SJCRH30 (cell line): ENCODE results near the gene CIC. TPM values are rescaled to one million over a fixed set of nuclear protein-coding genes. Genes with fewer than 3 reads are reported as not detected.
A peak's percentile ranks its signal among the peaks of the same experiment; 100 is the strongest.
"Not testable (repeated sequence)": the region's sequence is repeated elsewhere in the genome, so short reads cannot be mapped to it uniquely, and the experiment has no call there.

Experiments
- DNase-seq, 2 experiments: peaks; one replicate each; pipeline ENCODE4 v3.0.0-alpha.2; 2015 to 2020
- H3K27ac ChIP-seq: fragments of 250-450 bp; sonication (Bioruptor Pico); 2 replicates; pipeline ENCODE4 v1.5.1; 2020; ENCODE audit warnings: mild to moderate bottlenecking, moderate library complexity
- H3K27me3 ChIP-seq: fragments of 250-450 bp; sonication (Bioruptor Pico); 2 replicates; pipeline ENCODE4 v1.5.1; 2020; ENCODE audit warnings: mild to moderate bottlenecking, moderate library complexity
- H3K36me3 ChIP-seq: fragments of 250-450 bp; sonication (Bioruptor Pico); 2 replicates; pipeline ENCODE4 v1.5.1; 2020; ENCODE audit warnings: mild to moderate bottlenecking, moderate library complexity
- H3K4me1 ChIP-seq: fragments of 250-450 bp; sonication (Bioruptor Pico); 2 replicates; pipeline ENCODE4 v1.5.1; 2020; ENCODE audit warnings: mild to moderate bottlenecking, moderate library complexity
- H3K4me3 ChIP-seq: fragments of 250-450 bp; sonication (Bioruptor Pico); 2 replicates; pipeline ENCODE4 v1.5.1; 2020; ENCODE audit warnings: mild to moderate bottlenecking, moderate library complexity
- H3K9me3 ChIP-seq: fragments of 250-450 bp; sonication (Bioruptor Pico); replicated peaks from 2 replicates; pipeline ENCODE4 v1.5.1; 2020; ENCODE audit warnings: mild to moderate bottlenecking, moderate library complexity
- total RNA-seq: library from RNA; depleted of rRNA; stranded (reverse); fragments of >200 nt; shearing (Covaris generic); gene quantifications from 2 replicates; pipeline ENCODE4 v1.2.3, GENCODE V29; 2014

CIC gene
- total RNA-seq, 1 experiment from 2014 or later: 21.5 TPM

DNA sequence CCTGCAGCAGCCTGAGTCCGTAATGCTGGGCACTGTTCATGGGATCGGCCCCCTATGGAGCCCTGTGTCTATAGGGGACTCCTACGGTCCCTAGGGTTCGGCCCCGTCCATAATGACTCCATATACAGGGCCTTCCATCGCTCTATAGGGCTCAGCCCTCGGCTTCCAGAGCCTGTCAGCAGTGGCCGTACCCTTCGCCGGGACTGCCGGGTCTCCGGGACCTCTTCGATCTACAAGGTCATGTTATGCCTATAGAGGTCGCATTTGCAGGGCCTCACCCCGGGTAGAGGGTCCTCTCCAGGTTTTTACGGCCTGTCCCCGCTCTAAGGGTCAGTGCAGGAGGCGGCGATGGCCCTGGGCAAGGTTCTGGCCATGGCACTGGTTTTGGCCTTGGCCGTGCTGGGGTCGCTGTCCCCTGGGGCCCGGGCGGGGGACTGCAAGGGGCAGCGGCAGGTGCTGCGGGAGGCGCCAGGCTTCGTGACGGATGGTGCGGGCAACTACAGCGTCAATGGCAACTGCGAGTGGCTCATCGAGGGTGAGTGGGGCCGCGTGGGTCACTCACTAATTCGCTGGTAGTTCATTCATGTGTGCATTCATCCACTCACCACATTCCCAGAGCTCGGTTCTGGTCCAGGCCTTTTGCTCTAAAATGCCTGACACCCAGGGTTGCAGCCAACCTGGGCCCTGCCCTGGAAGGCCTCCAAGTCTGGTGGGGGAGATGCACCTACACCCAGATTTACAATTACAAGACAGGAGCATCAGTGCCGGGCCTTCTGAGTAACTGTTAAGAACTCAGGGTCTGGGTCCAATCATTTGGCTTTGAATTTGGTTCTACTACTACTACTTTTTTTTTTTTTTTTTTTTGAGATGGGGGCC lies 57.1 kb downstream of the CIC start:
- Histone ChIP-seq H3K9me3 (no peaks in the 10 kb centered on the region), H3K36me3 (no peaks in the 10 kb centered on the region), H3K4me3 (peak overlapping the region; percentile 83), H3K27ac (peak overlapping the region; percentile 57), H3K27me3 (no peaks in the 10 kb centered on the region), H3K4me1 (peaks cover 6% of the 10 kb centered on the region; the same call in 1 of the 2 replicates)
- DNase-seq: peak; percentile 34

DNA sequence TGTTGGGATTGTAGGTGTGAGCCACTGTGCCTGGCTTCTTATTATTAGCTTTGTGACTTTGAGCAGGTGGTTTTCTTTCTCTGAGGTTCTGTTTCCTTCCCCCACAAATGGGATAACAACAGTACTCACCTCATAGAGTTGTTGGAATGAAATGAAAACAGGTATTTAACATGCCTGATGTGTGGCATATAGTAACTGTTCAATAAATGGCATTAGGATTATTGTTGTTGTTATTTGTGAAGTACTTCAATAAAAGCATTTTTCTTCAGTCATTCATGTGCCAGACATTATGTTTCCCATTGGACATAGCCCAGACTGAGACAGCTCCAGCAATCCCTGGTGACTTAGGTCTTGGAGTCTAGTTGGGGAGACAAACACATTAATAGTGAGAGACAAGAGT lies 57.9 kb downstream of the CIC start:
- Histone ChIP-seq H3K36me3 (no peaks in the 10 kb centered on the region), H3K27me3 (no peaks in the 10 kb centered on the region), H3K9me3 (no peaks in the 10 kb centered on the region), H3K27ac (no peak overlapping the region), H3K4me3 (no peak overlapping the region), H3K4me1 (peaks cover 6% of the 10 kb centered on the region; the same call in 1 of the 2 replicates)
- no peak for DNase-seq

DNA sequence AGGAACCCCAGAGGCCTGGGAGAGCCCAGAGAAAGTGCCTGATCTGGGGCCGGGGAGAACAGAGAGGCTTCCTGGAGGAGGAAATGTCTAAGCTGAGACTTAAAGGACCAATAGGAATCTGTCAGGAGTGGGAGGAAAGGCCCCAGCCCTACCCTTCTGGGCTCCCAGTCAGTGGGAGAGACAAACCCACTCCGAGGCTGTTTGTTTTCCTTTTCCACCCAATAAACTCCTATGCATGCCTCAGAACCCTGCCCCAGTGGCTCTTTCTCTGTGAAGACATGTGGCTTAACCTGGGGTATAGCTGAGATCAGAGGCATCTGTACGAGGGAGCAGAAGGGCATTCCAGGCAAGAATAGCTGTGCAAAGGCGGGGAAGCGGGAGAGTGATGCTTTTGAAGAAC lies 58.3 kb downstream of the CIC start:
- Histone ChIP-seq H3K4me1 (peaks cover 8% of the 10 kb centered on the region; the same call in 1 of the 2 replicates), H3K9me3 (no peaks in the 10 kb centered on the region), H3K27me3 (no peaks in the 10 kb centered on the region), H3K27ac (no peak overlapping the region), H3K36me3 (no peaks in the 10 kb centered on the region), H3K4me3 (no peak overlapping the region)
- no peak for DNase-seq

DNA sequence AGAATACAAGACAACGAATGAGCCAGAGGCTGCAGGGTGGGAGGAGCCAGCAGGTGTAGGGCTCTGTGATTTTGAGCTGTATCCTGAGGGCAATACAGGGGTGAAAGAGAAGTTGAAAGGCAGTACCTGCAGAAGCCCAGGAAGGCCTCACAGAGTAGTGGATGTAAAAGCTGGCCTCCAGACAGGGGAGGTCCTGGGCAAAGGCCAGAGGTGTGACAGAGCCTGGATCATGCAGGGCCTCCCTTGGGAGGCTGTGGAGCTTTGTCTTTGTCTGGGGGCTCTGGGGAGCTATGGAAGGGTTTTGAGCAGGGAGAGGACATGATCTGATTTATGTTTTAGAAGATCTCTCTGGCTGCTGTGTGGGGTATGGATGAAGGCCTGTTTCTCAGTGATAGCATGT lies 59.1 kb downstream of the CIC start:
- H3K4me1 ChIP-seq: peaks cover 8% of the 10 kb centered on the region; the same call in 1 of the 2 replicates
- H3K4me3 ChIP-seq: no peak overlapping the region
- H3K27me3 ChIP-seq: no peaks in the 10 kb centered on the region
- no peaks in the 10 kb centered on the region for H3K9me3 ChIP-seq
- DNase-seq: no peak
- H3K36me3 ChIP-seq: no peaks in the 10 kb centered on the region
- H3K27ac ChIP-seq: no peak overlapping the region

DNA sequence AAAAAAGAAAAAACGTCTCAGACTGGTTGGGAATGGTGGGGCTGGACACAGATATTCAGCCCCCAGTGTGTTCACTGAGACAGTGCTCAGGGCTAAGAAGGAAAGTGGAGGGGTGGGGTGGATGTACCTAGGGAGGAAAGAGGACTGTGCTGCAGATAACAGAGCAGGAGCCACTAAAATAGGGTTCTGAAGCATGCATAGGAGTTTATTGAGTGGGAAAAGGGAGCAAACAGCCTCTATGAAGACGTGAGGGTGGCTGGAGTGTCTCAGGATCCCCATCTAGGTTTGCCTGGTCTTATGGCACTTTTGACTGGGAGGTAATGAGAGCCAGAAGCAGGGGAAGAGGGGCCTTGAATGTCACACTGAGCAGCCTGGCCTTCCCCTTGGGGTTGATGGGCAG lies 59.8 kb downstream of the CIC start:
- DNase-seq: peak in 1 of 2 experiments; percentile 26
- Histone ChIP-seq H3K9me3 (no peaks in the 10 kb centered on the region), H3K27me3 (no peaks in the 10 kb centered on the region), H3K4me1 (peaks cover 8% of the 10 kb centered on the region; the same call in 1 of the 2 replicates), H3K27ac (no peak overlapping the region), H3K36me3 (no peaks in the 10 kb centered on the region), H3K4me3 (no peak overlapping the region)

DNA sequence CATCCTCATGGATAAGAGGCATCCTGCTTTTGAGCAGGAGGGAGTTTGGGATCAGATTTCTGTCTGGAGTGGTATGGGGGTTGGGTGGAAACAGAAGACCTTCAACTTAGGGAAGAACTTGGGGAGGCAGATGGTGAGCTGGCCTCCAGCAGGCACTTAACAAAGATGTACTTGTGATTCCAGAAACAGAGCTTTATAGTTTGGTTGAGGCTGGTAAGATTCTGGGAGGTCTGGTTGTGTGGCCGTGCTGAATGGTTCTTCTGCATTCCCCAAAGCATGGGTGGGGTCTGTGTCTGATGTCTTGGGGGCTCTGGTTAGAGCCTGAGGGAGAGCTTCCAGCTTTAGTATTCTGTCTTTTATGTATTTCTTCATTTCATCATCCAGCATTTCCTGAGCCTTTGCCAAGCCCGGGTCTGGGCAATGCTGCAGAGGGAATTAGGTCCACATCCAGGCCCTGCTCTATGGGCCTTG lies 61.2 kb downstream of the CIC start:
- Histone ChIP-seq H3K27ac (peak overlapping the region; percentile 26; the same call in 1 of the 2 replicates), H3K9me3 (no peaks in the 10 kb centered on the region)

DNA sequence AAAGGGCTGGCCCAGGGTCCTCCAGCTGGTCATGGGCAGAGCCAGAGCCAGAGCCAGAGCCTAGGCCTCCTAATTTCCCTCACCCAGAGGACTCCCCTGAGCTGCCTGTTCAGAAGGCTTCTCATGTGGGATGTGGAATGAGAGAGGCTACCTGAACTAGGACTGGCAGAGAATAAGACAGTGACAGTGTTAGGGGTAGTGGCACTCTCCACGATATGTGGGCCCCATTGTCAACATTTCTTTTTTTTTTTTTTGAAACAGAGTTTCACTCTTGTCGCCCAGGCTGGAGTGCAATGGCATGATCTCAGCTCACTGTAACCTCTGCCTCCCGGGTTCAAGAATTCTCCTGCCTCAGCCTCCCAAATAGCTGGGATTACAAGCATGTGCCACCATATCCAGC lies 62.3 kb downstream of the CIC start:
- H3K9me3 ChIP-seq, H3K4me1 ChIP-seq, H3K27ac ChIP-seq, DNase-seq, H3K36me3 ChIP-seq, H3K4me3 ChIP-seq, H3K27me3 ChIP-seq: not testable (repeated sequence)

More for the DNA sequence above, 61.2 kb downstream of the CIC start:
- Histone ChIP-seq H3K36me3 (no peaks in the 10 kb centered on the region), H3K4me3 (no peak overlapping the region), H3K27me3 (no peaks in the 10 kb centered on the region), H3K4me1 (peaks cover 8% of the 10 kb centered on the region; the same call in 1 of the 2 replicates)
- DNase-seq: peak; percentile 59 to 80

DNA sequence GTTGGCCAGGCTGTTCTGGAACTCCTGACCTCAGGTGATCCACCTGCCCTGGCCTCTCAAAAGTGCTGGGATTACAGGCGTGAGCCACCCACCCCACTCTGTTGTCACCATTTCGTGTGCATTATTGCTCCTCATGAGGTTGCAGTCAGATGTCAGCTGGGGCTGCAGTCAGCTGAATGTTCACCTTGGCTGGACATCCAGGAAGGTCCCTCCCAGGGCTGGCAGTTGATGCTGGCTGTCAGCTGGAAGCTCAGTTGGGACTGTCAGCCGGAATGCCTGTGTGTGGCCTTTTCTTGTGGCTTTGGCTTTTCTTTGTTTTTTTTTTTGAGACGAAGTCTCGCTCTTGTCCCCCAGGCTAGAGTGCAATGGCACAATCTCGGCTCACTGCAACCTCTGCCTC lies 63.0 kb downstream of the CIC start:
- DNase-seq: peak; percentile 54 to 67
- Histone ChIP-seq H3K27me3 (no peaks in the 10 kb centered on the region), H3K36me3 (peaks cover 2% of the 10 kb centered on the region; the same call in 1 of the 2 replicates), H3K9me3 (no peaks in the 10 kb centered on the region), H3K4me1 (peaks cover 8% of the 10 kb centered on the region; the same call in 1 of the 2 replicates), H3K4me3 (no peak overlapping the region), H3K27ac (no peak overlapping the region)

DNA sequence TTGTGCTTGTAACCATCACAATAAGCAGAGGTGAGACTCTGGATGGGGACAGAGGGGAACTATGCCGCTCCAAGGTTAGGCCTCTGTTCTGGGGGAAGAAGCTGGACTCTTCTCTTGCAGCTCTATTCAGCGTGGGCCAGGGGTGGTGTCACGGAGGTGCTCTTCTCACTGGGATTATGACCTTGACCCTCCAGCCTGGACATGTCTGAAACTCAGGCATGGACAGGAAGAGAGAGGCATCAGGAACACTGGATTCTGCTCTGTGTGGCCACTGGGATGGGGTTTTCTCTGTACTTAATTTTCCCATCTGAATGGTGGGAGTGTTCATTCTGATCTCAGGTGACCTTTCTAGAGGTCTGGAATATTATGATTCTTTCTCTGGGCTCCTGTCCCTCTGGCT lies 64.0 kb downstream of the CIC start:
- Histone ChIP-seq H3K4me3 (no peak overlapping the region), H3K4me1 (peaks cover 8% of the 10 kb centered on the region; the same call in 1 of the 2 replicates), H3K27ac (no peak overlapping the region), H3K9me3 (no peaks in the 10 kb centered on the region), H3K36me3 (peaks cover 2% of the 10 kb centered on the region; the same call in 1 of the 2 replicates), H3K27me3 (no peaks in the 10 kb centered on the region)
- no peak for DNase-seq

DNA sequence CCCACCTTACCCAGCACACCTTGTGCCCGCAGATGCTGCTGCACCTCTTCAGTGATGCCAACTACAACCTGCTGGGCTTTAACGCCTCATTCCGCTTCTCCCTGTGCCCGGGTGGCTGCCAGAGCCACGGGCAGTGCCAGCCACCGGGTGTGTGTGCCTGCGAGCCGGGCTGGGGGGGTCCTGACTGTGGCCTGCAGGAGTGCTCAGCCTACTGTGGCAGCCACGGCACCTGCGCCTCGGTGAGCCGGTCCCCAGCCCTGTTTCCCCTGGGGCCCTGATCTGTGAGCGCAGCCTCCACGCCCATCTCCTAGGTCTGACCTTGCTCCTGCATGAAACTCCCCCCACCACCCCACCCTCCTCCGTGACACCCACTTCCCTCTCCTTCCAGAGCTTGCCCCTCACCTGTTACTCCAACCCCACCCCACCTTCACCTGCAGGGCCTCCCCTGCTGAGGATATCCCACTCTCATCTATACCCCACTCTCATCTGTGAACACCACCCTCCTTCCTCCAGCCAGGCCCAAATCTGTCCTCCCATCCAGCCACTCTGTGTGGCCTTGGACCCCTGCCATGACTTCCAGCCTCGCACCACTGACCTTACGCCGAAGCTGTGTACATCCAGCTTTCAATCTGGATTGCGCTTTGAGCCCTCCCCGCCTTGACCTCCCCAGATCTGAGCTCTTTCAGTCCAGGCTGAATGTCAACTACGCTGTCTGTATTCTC lies 65.1 kb downstream of the CIC start:
- Histone ChIP-seq H3K4me1 (peaks cover 8% of the 10 kb centered on the region; the same call in 1 of the 2 replicates), H3K4me3 (no peak overlapping the region), H3K27ac (no peak overlapping the region), H3K27me3 (no peaks in the 10 kb centered on the region), H3K9me3 (no peaks in the 10 kb centered on the region), H3K36me3 (peaks cover 2% of the 10 kb centered on the region; the same call in 1 of the 2 replicates)
- DNase-seq: no peak

DNA sequence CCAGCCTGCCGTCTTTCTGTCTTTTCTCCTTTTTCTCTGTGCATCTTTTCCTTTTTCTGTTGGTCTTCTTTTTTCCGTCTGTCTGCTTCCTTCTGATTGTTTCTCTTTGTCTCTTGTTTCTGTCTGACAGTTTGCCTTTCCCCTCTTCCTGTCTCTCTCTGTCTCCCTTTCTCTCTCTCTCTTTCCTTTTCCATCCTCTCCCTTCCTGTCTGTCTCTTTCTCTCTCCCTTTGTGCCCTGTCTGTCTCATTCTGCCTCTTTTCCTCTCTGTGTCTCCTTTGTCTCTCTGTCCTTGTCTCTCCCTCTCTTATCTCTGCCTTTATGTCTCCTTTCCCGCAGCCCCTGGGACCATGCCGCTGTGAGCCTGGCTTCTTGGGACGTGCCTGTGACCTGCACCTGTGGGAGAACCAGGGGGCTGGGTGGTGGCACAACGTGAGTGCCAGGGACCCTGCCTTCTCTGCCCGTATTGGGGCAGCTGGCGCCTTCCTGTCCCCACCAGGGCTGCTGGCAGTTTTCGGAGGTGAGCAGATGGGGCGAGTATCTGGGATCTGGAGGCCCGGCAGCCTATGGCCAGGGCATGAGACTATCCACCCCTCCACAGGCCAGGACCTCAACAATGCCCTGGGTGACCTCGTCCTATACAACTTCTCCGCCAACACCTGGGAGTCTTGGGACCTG lies 65.8 kb downstream of the CIC start:
- no peaks in the 10 kb centered on the region for H3K27me3 ChIP-seq
- peaks cover 2% of the 10 kb centered on the region; the same call in 1 of the 2 replicates for H3K36me3 ChIP-seq
- no peak overlapping the region for H3K4me3 ChIP-seq
- DNase-seq: no peak
- no peaks in the 10 kb centered on the region for H3K9me3 ChIP-seq
- H3K27ac ChIP-seq: no peak overlapping the region
- peaks cover 8% of the 10 kb centered on the region; the same call in 1 of the 2 replicates for H3K4me1 ChIP-seq

DNA sequence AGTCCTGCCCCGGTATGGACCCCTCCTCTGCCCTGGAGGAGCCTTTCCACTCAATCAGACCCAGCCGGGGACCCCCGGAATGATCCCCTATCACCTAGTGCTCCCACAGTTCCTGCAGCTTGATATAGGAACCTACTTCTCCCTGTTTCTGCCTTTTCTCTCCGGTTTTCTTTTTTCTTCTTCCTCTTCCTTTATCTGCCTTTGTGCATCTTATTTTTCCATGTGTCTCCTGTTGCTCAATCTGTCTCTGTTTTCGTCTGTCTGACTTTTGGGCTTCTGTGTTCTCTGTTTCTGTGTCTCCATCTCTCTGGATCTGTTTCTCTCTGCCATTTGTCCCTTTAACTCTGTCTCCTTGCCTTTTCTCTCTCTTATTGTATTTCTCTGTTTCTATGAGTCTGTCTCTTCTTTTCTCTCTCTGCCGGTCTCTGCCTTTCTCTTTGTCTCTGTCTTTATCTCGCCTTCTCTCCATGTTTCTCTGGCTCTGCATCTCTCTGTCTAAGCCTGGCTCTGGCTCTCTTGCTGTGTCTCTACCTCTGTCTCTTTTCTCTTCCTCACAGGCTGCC lies 66.4 kb downstream of the CIC start:
- DNase-seq: no peak
- Histone ChIP-seq H3K4me3 (no peak overlapping the region), H3K27ac (no peak overlapping the region), H3K36me3 (peaks cover 2% of the 10 kb centered on the region; the same call in 1 of the 2 replicates), H3K27me3 (no peaks in the 10 kb centered on the region), H3K4me1 (peaks cover 6% of the 10 kb centered on the region; the same call in 1 of the 2 replicates), H3K9me3 (no peaks in the 10 kb centered on the region)

DNA sequence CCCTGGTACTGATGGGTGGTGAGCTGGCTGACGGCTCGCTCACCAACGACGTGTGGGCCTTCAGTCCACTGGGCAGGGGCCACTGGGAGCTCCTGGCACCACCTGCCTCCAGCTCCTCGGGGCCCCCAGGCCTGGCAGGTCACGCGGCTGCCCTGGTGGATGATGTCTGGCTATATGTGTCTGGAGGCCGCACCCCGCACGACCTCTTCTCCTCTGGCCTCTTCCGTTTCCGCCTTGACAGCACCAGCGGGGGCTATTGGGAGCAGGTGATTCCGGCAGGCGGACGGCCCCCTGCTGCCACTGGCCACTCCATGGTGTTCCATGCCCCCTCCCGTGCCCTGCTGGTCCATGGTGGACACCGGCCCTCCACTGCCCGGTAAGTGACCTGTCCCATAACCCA lies 66.9 kb downstream of the CIC start:
- no peak overlapping the region for H3K4me3 ChIP-seq
- H3K27me3 ChIP-seq: no peaks in the 10 kb centered on the region
- no peak for DNase-seq
- no peak overlapping the region for H3K27ac ChIP-seq
- no peaks in the 10 kb centered on the region for H3K9me3 ChIP-seq
- H3K4me1 ChIP-seq: peaks cover 2% of the 10 kb centered on the region; the same call in 1 of the 2 replicates
- H3K36me3 ChIP-seq: peaks cover 2% of the 10 kb centered on the region; the same call in 1 of the 2 replicates
